SU-DHL-6 (cell line): ENCODE data around the gene FAP.

Experiments used
- EZH2phosphoT487 ChIP-seq: fragments of 200-600 bp; sonication (generic), shearing (Covaris generic); conservative IDR thresholded peaks from 2 replicates; pipeline ENCODE4 v1.6.1; 2018; ENCODE audit warnings: mild to moderate bottlenecking, antibody characterized with exemption, low read length, moderate library complexity, mixed read lengths
- TF ChIP-seq, protein P1 (sequence below): fragments of 200-600 bp; sonication (generic); IDR thresholded peaks from one replicate; pipeline ENCODE4 v1.5.1; 2017; ENCODE audit warnings: antibody characterized with exemption, mild to moderate bottlenecking, low read length, moderate library complexity; ENCODE audit not compliant: insufficient read depth, poor library complexity, severe bottlenecking

DNA sequence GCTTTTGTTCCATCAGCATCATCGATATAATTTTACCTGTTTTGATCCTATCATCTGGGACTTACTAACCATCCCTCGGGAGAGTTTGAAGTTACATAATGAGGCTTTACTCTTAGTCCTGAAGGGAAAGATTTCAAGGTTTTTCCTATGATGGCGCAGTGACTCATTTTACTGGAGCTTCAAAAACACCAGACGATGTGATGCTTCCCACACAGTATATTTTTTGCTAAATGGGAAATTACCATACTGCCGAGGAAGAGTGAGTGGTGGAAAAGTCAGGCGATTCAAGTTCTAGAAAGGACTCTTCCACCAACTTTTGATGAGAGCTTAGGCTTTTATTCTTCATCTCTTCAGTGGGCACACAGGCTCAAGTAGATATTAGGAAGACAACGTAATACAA, 46.6 kb downstream of the FAP start:
- TF ChIP-seq, protein P1, sequence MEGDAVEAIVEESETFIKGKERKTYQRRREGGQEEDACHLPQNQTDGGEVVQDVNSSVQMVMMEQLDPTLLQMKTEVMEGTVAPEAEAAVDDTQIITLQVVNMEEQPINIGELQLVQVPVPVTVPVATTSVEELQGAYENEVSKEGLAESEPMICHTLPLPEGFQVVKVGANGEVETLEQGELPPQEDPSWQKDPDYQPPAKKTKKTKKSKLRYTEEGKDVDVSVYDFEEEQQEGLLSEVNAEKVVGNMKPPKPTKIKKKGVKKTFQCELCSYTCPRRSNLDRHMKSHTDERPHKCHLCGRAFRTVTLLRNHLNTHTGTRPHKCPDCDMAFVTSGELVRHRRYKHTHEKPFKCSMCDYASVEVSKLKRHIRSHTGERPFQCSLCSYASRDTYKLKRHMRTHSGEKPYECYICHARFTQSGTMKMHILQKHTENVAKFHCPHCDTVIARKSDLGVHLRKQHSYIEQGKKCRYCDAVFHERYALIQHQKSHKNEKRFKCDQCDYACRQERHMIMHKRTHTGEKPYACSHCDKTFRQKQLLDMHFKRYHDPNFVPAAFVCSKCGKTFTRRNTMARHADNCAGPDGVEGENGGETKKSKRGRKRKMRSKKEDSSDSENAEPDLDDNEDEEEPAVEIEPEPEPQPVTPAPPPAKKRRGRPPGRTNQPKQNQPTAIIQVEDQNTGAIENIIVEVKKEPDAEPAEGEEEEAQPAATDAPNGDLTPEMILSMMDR = no peak
- TF ChIP-seq EZH2phosphoT487 = no peak
